KMS-11 (cell line): ENCODE data around the gene MAP4K4.
A peak's percentile ranks its signal among the peaks of the same experiment; 100 is the strongest.

Experiments
- H2AFZ ChIP-seq: fragments of 200-600 bp; sonication (generic); 2 replicates; pipeline ENCODE4 v1.6.1; 2016; ENCODE audit warnings: antibody characterized with exemption, mixed run types, low read depth
- H3K27ac ChIP-seq: fragments of 200-600 bp; sonication (generic); 2 replicates; pipeline ENCODE4 v1.6.1; 2016; ENCODE audit warnings: mild to moderate bottlenecking, mixed run types
- H3K27me3 ChIP-seq: fragments of 200-600 bp; sonication (generic); 2 replicates; pipeline ENCODE4 v1.6.1; 2017; ENCODE audit warnings: mild to moderate bottlenecking, low read depth, mixed run types, moderate library complexity; ENCODE audit not compliant: insufficient read depth
- H3K36me3 ChIP-seq: fragments of 200-600 bp; sonication (generic); 2 replicates; pipeline ENCODE4 v1.6.1; 2017; ENCODE audit warnings: mild to moderate bottlenecking, mixed run types; ENCODE audit not compliant: insufficient read depth
- H3K4me1 ChIP-seq: fragments of 200-600 bp; sonication (generic); 2 replicates; pipeline ENCODE4 v1.6.1; 2016; ENCODE audit warnings: mild to moderate bottlenecking, low read depth, mixed run types; ENCODE audit not compliant: poor library complexity, severe bottlenecking
- H3K4me2 ChIP-seq: fragments of 200-600 bp; sonication (generic); 2 replicates; pipeline ENCODE4 v1.7.0; 2016; ENCODE audit warnings: mild to moderate bottlenecking, mixed run types
- H3K4me3 ChIP-seq: fragments of 200-600 bp; sonication (generic); IDR thresholded peaks from 2 replicates; pipeline ENCODE4 v1.6.1; 2017; ENCODE audit warnings: low read depth, low read length, mixed read lengths; ENCODE audit not compliant: insufficient read depth
- H3K79me2 ChIP-seq: fragments of 200-600 bp; sonication (generic); 2 replicates; pipeline ENCODE4 v1.6.1; 2016; ENCODE audit warnings: low read depth, mixed run types; ENCODE audit not compliant: insufficient read depth
- H3K9ac ChIP-seq: fragments of 200-600 bp; sonication (generic); 2 replicates; pipeline ENCODE4 v1.6.1; 2016; ENCODE audit warnings: mild to moderate bottlenecking, mixed run types
- H4K20me1 ChIP-seq: fragments of 200-600 bp; sonication (generic); 2 replicates; pipeline ENCODE4 v1.6.1; 2016; ENCODE audit warnings: mild to moderate bottlenecking, mixed run types; ENCODE audit not compliant: insufficient read depth
- CTCF ChIP-seq: fragments of 200-600 bp; sonication (generic); conservative IDR thresholded peaks from 2 replicates; pipeline ENCODE4 v1.6.1; 2017; ENCODE audit warnings: low read depth, mild to moderate bottlenecking, antibody characterized with exemption, low read length, moderate library complexity, mixed read lengths

The MAP4K4 gene

GRCh38 chr2:101821828-101822458 lies 124.4 kb downstream of the MAP4K4 start:
- H3K79me2 ChIP-seq = peaks cover 16% of the 10 kb centered on the region; the same call in 1 of the 2 replicates
- H3K36me3 ChIP-seq = no peaks in the 10 kb centered on the region
- H2AFZ ChIP-seq = no peak overlapping the region
- TF ChIP-seq CTCF = no peak
- H3K27me3 ChIP-seq = no peaks in the 10 kb centered on the region
- H3K4me3 ChIP-seq = no peak overlapping the region
- no peaks in the 10 kb centered on the region for H4K20me1 ChIP-seq
- peaks cover 45% of the 10 kb centered on the region for H3K4me1 ChIP-seq
- H3K9ac ChIP-seq = no peak overlapping the region
- no peak overlapping the region for H3K27ac ChIP-seq
- no peak overlapping the region for H3K4me2 ChIP-seq

GRCh38 chr2:101823347-101823791 lies 125.9 kb downstream of the MAP4K4 start:
- H3K4me2 ChIP-seq = peak overlapping the region; percentile 29; the same call in 1 of the 2 replicates
- no peak overlapping the region for H3K4me3 ChIP-seq
- peaks cover 16% of the 10 kb centered on the region; the same call in 1 of the 2 replicates for H3K79me2 ChIP-seq
- no peak overlapping the region for H3K27ac ChIP-seq
- no peaks in the 10 kb centered on the region for H4K20me1 ChIP-seq
- H3K27me3 ChIP-seq = no peaks in the 10 kb centered on the region
- no peaks in the 10 kb centered on the region for H3K36me3 ChIP-seq
- peak; percentile 77 for TF ChIP-seq CTCF
- peaks cover 38% of the 10 kb centered on the region for H3K4me1 ChIP-seq
- no peak overlapping the region for H3K9ac ChIP-seq
- no peak overlapping the region for H2AFZ ChIP-seq

GRCh38 chr2:101823859-101824258 lies 126.4 kb downstream of the MAP4K4 start:
- Histone ChIP-seq H3K36me3 (no peaks in the 10 kb centered on the region), H3K4me1 (peaks cover 34% of the 10 kb centered on the region), H3K4me2 (no peak overlapping the region), H2AFZ (no peak overlapping the region), H4K20me1 (no peaks in the 10 kb centered on the region), H3K27me3 (no peaks in the 10 kb centered on the region), H3K27ac (no peak overlapping the region), H3K79me2 (peaks cover 16% of the 10 kb centered on the region; the same call in 1 of the 2 replicates), H3K9ac (no peak overlapping the region), H3K4me3 (no peak overlapping the region)
- TF ChIP-seq CTCF = no peak

GRCh38 chr2:101826716-101827115 lies 129.2 kb downstream of the MAP4K4 start:
- no peak overlapping the region for H2AFZ ChIP-seq
- no peak overlapping the region for H3K4me3 ChIP-seq
- no peaks in the 10 kb centered on the region for H3K36me3 ChIP-seq
- H4K20me1 ChIP-seq = no peaks in the 10 kb centered on the region
- H3K4me1 ChIP-seq = peaks cover 26% of the 10 kb centered on the region
- H3K27ac ChIP-seq = no peak overlapping the region
- H3K9ac ChIP-seq = no peak overlapping the region
- H3K4me2 ChIP-seq = no peak overlapping the region
- H3K27me3 ChIP-seq = no peaks in the 10 kb centered on the region
- no peaks in the 10 kb centered on the region for H3K79me2 ChIP-seq
- TF ChIP-seq CTCF = no peak
